Measurements from ENCODE around the gene OR5V1. TPM values are rescaled to one million over a fixed set of nuclear protein-coding genes. Genes with fewer than 3 reads are reported as not detected.
"Not testable (repeated sequence)": the region's sequence is repeated elsewhere in the genome, so short reads cannot be mapped to it uniquely, and the experiment has no call there.

Gene OR5V1
- total RNA-seq, 1 donor from 2014 or later, result not detected

- TF ChIP-seq CTCF (IDR thresholded peaks at IDR 0.05; ENCODE audit: insufficient read depth, low read length, poor library complexity, severe bottlenecking), result no peak
Observed at GRCh38 chr6:29336269-29336668, 32.4 kb downstream of the OR5V1 start.

DNA sequence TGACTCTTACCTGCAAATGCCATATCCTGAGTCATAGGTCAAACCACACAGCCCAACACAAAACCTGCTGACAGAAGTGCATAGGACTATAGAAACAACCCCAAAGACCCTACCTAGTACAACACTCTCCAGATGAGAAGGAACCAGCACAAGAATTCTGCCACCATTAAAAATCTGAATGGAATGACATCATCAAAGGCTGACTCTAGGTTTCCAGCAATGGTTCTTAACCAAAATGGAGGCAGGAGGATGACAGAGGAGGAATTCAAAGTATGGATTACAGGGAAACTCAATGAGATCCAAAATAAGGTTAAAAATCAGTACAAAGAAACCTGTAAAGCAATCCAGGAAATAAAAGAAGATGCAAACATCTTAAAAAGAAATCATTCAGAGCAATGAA, 36.0 kb downstream of the OR5V1 start:
- no peaks in the 10 kb centered on the region for H3K36me3 ChIP-seq (ENCODE audit: control insufficient read depth, insufficient read depth, low read length)
- TF ChIP-seq CTCF (IDR thresholded peaks at IDR 0.05; ENCODE audit: insufficient read depth, low read length, poor library complexity, severe bottlenecking), result no peak
- no peaks in the 10 kb centered on the region for H3K27me3 ChIP-seq (ENCODE audit: control insufficient read depth, insufficient read depth, low read length)
- H3K4me3 ChIP-seq (ENCODE audit: low read depth, low read length), result no peak overlapping the region
- no peak for DNase-seq (ENCODE audit: low read depth)

More at GRCh38 chr6:29336269-29336668, 32.4 kb downstream of the OR5V1 start:
- no peak overlapping the region for H3K4me3 ChIP-seq (ENCODE audit: low read depth, low read length)
- H3K27me3 ChIP-seq (ENCODE audit: control insufficient read depth, insufficient read depth, low read length), result no peaks in the 10 kb centered on the region
- H3K36me3 ChIP-seq (ENCODE audit: control insufficient read depth, insufficient read depth, low read length), result no peaks in the 10 kb centered on the region
- no peak for DNase-seq (ENCODE audit: low read depth)

- no peak for DNase-seq (ENCODE audit: low read depth)
- no peaks in the 10 kb centered on the region for H3K36me3 ChIP-seq (ENCODE audit: control insufficient read depth, insufficient read depth, low read length)
- no peak for TF ChIP-seq CTCF (IDR thresholded peaks at IDR 0.05; ENCODE audit: insufficient read depth, low read length, poor library complexity, severe bottlenecking)
- H3K4me3 ChIP-seq (ENCODE audit: low read depth, low read length), result no peak overlapping the region
- no peaks in the 10 kb centered on the region for H3K27me3 ChIP-seq (ENCODE audit: control insufficient read depth, insufficient read depth, low read length)
Observed at GRCh38 chr6:29325777-29326176, 42.9 kb downstream of the OR5V1 start.

GRCh38 chr6:29323332-29323731, 45.3 kb downstream of the OR5V1 start:
- not testable (repeated sequence) for DNase-seq (ENCODE audit: low read depth); H3K27me3 ChIP-seq (ENCODE audit: control insufficient read depth, insufficient read depth, low read length); H3K36me3 ChIP-seq (ENCODE audit: control insufficient read depth, insufficient read depth, low read length); H3K4me3 ChIP-seq (ENCODE audit: low read depth, low read length)

GRCh38 chr6:29319931-29320330, 48.7 kb downstream of the OR5V1 start:
- TF ChIP-seq CTCF (IDR thresholded peaks at IDR 0.05; ENCODE audit: insufficient read depth, low read length, poor library complexity, severe bottlenecking), result no peak
- DNase-seq (ENCODE audit: low read depth), result no peak
- Histone ChIP-seq H3K36me3 (ENCODE audit: control insufficient read depth, insufficient read depth, low read length) (no peaks in the 10 kb centered on the region), H3K4me3 (ENCODE audit: low read depth, low read length) (no peak overlapping the region), H3K27me3 (ENCODE audit: control insufficient read depth, insufficient read depth, low read length) (no peaks in the 10 kb centered on the region)

Other genes starting within 250 kb of the OR5V1 start
- not detected in 2 replicates for gene OR2J2, start 198.0 kb downstream of the OR5V1 start, total RNA-seq
- not detected in 2 replicates for gene OR14J1, start 67.2 kb downstream of the OR5V1 start, total RNA-seq
- not detected in 2 replicates for gene OR12D3, start 6.4 kb upstream of the OR5V1 start, total RNA-seq
- not detected in 2 replicates for gene OR12D2, start 26.8 kb upstream of the OR5V1 start, total RNA-seq
- not detected in 2 replicates for gene OR12D1, start 46.1 kb upstream of the OR5V1 start, total RNA-seq
- gene OR10C1, start 70.4 kb upstream of the OR5V1 start, total RNA-seq, result not detected in 2 replicates
- not detected in 2 replicates for gene OR11A1, start 88.2 kb upstream of the OR5V1 start, total RNA-seq
- gene OR2H1, start 88.3 kb upstream of the OR5V1 start, total RNA-seq, result not detected in 2 replicates
- gene MAS1L, start 119.1 kb upstream of the OR5V1 start, total RNA-seq, result not detected in 2 replicates
- gene UBD, start 190.9 kb upstream of the OR5V1 start, total RNA-seq, result 7.3 and 9.4 TPM in 2 replicates
- gene OR2H2, start 216.3 kb upstream of the OR5V1 start, total RNA-seq, result not detected in 2 replicates

All from kidney epithelial cell (primary cell).